22Rv1 (cell line): ENCODE data around the gene P2RX3.
"Not testable (repeated sequence)": the region's sequence is repeated elsewhere in the genome, so short reads cannot be mapped to it uniquely, and the experiment has no call there.

Experiments used
- H3K27ac ChIP-seq: fragments of 450-650 bp; 2 replicates; pipeline ENCODE4 v1.5.1; 2017
- CTCF ChIP-seq: fragments of 450-650 bp; IDR thresholded peaks from 2 replicates; pipeline ENCODE4 v1.5.1; 2017; ENCODE audit warnings: mild to moderate bottlenecking
- ZFX ChIP-seq: fragments of 450-650 bp; IDR thresholded peaks from 2 replicates; pipeline ENCODE4 v1.6.1; 2017; ENCODE audit warnings: antibody characterized with exemption, borderline replicate concordance

The P2RX3 gene

GRCh38 chr11:57338142-57338541 is at the start of gene P2RX3:
P2RX3 (plus strand) TSS chr11:57338352; CDS start chr11:57338551, 199 bp downstream.
- no peak within 1 kb of the TSS for H3K27ac ChIP-seq
- TF ChIP-seq CTCF = no peak
- TF ChIP-seq ZFX = no peak

- TF ChIP-seq ZFX (no peak), CTCF (no peak)
- no peak overlapping the region for H3K27ac ChIP-seq
Measured at GRCh38 chr11:57288771-57289579, 49.2 kb upstream of the P2RX3 start.

GRCh38 chr11:57290288-57290687 is 47.9 kb upstream of the P2RX3 start:
- no peak overlapping the region for H3K27ac ChIP-seq
- TF ChIP-seq CTCF = no peak
- no peak for TF ChIP-seq ZFX

GRCh38 chr11:57294225-57295131 is 43.7 kb upstream of the P2RX3 start:
- TF ChIP-seq CTCF (no peak), ZFX (no peak)
- no peak overlapping the region for H3K27ac ChIP-seq

- H3K27ac ChIP-seq = not testable (repeated sequence)
Measured at GRCh38 chr11:57296205-57296604, 41.9 kb upstream of the P2RX3 start.

GRCh38 chr11:57297221-57297620 is 40.9 kb upstream of the P2RX3 start:
- no peak for TF ChIP-seq ZFX
- TF ChIP-seq CTCF = no peak
- H3K27ac ChIP-seq = no peak overlapping the region

GRCh38 chr11:57299150-57299737 is 38.9 kb upstream of the P2RX3 start:
- no peak for TF ChIP-seq CTCF
- no peak for TF ChIP-seq ZFX
- no peak overlapping the region for H3K27ac ChIP-seq
